HG03469 (cell line): Measurements from ENCODE around the gene TTC32.
"Not testable (repeated sequence)": the region's sequence is repeated elsewhere in the genome, so short reads cannot be mapped to it uniquely, and the experiment has no call there.

Experiments
- ATAC-seq: cut with Tn5 transposase; IDR thresholded peaks from one replicate; pipeline ENCODE4 v1.9.1; 2021; ENCODE audit warnings: mild to moderate bottlenecking, moderate library complexity, moderate number of reproducible peaks; ENCODE audit not compliant: unreplicated experiment

The TTC32 gene

GRCh38 chr2:19899985-19900930, 1.5 kb downstream of the TTC32 start:
- ATAC-seq, result peak; percentile 21

GRCh38 chr2:19898592-19899329, 3.0 kb downstream of the TTC32 start:
- ATAC-seq, result no peak

- no peak for ATAC-seq
These were observed 4.0 kb downstream of the TTC32 start for GRCh38 chr2:19897623-19898245.

DNA sequence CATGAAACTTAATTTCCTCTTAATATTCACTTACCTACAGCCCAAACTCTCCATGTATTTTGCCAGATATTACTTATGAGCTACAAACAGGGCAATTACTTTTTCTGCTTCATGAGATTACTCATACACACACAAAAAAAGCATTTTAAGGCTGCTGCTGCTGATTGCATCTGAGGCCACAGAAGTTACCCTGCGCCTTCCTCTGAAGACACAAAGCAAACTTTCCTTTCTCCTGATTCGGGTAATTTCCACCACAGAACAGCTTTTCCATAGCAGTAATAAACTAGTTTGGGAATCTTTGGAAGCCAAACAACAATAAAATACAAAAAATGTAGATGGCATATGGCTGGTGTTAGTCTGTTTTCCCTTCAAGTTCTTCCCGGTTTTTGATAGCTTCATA, 6.2 kb downstream of the TTC32 start:
- ATAC-seq, result no peak

GRCh38 chr2:19894134-19894792, 7.5 kb downstream of the TTC32 start:
- ATAC-seq, result peak; percentile 1

DNA sequence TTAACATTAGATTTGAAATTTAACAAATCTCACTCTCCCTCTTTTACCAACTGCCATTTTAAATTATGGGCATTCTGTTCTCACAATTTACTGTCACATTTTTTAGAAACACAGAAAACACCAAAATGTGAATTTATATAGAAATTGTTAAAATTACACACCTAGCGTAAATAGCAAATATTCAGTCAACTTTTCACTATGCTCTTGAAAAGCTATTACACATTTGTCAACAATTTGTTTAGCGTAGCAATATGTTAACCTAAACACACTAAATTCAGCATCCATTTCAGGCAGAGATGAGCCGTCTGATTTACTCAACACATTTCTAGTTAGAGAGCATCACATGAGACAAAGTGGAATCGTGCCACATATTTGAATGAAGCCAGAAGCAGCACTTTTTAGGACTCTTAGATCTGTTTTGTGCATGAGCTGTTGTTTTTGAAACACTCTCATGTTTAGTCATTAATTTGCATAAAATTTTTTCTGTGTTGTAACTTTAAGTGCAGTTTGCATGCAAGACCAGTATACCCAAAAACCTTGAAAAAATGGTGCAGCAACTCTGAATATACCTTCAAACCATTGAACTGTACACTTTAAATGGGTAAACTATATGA, 8.2 kb downstream of the TTC32 start:
- ATAC-seq, result peak; percentile 81

- not testable (repeated sequence) for ATAC-seq
These were observed 9.8 kb downstream of the TTC32 start for GRCh38 chr2:19891971-19892370.

DNA sequence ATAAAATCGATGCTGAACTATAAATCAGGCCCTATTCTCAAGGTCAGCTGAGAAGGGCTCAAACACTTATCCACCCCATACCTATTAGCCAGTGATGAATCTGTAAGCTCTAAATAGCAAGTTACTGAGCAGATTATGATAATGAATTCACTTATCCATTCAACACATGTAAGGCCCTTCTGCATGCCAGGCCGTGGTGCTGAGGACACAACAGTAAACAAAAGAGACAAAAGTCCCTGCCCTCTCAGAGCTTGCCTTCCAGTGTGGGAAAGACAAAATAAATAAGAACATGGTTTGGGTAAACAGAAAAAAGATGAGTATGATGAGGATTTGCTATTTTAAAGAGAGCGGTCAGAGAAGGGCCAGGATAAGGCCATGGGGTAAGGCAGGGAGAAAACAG, 11.7 kb downstream of the TTC32 start:
- ATAC-seq, result no peak

DNA sequence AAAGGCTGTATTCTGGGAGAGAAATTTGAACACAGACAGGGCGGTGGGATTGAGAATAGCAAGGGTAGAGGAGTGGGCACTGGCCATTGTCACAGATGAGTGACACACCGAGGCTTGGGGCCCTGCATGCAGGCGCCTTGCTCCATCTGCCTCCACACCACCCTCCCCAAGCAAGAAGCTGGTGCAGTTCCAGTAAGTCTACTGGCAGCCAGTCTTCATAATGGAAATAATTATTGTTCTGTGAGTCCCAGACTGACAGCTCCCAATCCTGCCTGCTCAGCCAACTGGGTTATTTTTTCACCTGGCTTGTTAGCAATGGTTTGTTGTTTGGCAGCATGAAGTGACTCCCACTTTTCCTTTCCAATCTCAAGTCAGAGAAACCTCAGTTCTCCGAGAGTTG, 13.0 kb downstream of the TTC32 start:
- ATAC-seq, result no peak

DNA sequence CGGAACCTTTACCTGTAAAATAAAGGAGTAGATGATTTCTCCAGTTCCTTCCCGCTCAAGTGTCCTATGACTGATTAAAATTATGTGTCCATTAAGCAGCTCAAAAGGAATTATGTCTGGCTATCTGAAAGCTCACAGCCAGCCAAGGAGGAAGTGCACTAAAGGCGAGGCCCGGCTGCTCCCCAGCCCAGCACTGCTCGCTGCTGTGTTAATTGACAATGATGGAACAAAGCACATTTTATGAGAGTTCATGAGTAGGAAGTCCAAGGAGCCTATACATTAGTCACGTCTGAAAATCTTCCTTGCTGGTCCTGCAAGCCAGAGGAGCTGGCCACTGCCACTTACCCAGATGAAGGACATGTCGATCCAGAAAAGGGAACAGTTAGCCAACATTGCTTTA, 14.3 kb downstream of the TTC32 start:
- no peak for ATAC-seq

DNA sequence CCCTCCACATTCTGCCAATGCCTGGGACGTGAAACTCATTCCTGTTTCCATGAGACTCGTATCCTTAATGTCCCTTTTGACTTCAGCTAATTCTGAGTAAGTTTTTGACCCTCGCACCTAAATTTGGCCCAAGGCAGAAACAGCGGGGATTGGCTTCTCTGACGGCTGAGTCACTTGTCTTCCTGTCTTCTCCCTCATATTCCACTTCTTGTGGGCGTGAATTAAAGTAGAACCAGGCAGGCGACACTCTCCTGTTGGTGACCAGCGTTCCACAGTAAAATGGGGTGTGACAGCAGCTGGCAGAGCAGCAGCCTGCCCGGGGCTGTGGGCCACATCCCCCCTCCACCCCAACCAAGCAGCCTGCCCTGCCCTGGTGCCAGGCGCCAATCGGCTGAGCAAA, 15.5 kb downstream of the TTC32 start:
- no peak for ATAC-seq

GRCh38 chr2:19885791-19886190, 16.0 kb downstream of the TTC32 start:
- no peak for ATAC-seq

GRCh38 chr2:19883971-19884720, 17.6 kb downstream of the TTC32 start:
- ATAC-seq, result no peak

- ATAC-seq, result no peak
These were observed 18.3 kb downstream of the TTC32 start for GRCh38 chr2:19883486-19883885.

DNA sequence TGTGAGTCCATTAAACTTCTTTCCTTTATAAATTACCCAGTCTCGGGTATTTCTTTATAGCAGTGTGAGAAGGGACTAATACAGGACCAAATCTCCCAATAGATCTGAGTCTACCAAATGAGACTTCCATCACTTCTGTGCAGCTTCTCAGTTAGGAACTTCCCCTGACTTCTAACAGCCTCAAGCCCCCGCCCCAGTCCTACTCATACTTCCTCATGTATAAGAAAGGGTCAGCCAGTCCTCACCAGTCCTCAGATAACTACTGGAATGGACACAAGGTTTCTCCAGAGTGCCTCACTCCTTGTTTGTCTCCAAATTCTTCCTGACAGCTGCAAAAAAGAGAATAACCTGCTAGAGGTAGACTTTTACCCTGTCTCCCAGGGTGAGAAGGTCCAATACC, 19.5 kb downstream of the TTC32 start:
- ATAC-seq, result no peak

DNA sequence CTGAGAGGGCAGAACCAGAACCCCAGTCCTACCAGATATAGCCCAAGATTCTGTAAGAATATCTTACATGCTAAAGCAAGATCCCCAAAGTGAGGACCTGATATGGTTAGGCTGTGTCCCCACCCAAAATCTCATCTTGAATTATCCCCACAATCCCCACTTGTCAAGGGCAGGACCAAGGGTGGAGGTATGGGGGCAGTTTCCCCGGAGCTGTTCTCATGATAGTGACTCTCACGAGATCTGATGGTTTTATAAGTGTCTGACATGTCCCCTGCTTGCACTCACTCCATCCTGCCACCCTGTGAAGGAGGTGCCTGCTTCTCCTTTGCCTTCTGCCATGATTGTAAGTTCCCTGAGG, 19.9 kb downstream of the TTC32 start:
- no peak for ATAC-seq

GRCh38 chr2:19881221-19881907, 20.4 kb downstream of the TTC32 start:
- no peak for ATAC-seq

DNA sequence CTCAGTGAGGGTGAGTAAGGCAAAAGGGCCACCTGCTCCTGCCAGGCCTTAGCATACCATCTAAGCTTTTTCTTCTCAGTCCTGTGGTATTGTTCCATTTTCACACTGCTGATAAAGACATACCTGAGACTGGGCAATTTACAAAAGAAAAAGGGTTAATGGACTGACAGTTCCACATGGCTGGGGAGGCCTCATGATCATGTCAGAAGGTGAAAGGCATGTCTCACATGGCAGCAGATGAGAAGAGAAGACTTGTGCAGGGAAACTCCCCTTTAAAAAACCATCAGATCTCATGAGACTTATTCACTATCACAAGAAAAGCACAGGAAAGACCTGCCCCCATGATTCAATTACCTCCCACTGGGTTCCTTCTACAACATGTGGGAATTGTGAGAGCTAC, 21.6 kb downstream of the TTC32 start:
- not testable (repeated sequence) for ATAC-seq

DNA sequence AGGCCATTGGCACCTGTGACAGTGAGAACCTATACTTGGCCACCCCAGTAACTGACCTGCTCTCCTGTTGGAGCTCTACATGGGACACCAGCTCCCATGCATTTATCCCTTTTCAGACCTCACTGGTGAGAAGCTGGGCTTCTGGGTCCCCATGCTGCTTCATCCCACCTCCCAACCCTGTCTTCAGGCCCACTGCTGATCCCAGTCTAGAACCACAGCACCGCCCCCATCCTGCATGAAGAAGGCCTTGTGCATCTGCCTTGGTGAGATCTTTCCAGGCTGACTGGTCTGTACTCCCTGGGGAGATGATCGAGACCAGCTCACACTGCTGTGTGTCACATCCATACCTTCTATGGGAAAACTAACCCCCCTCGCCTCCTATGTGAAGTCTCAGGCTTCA, 22.7 kb downstream of the TTC32 start:
- ATAC-seq, result no peak
